HEK293 (cell line): Measurements from ENCODE around the gene FHDC1.

Source experiments
- CTCF ChIA-PET: fragments of 350-600 bp; formaldehyde crosslinking; extraction: SDS; loops from one replicate; lab custom pipeline; 2021; ENCODE audit warnings: antibody characterized with exemption; lab: Yijun Ruan, JAX
- POLR2A ChIA-PET: fragments of 300-600 bp; formaldehyde crosslinking; extraction: SDS; loops from one replicate; lab custom pipeline; 2020; ENCODE audit warnings: antibody characterized with exemption, inconsistent platforms; lab: Yijun Ruan, JAX
- H3K27ac ChIP-seq: fragments of 200-500 bp; sonication (Bioruptor generic); 2 replicates; pipeline ENCODE4 v1.5.1; 2014; ENCODE audit warnings: low read depth, low read length, control low read depth, inconsistent platforms; ENCODE audit errors: extremely low read depth
- H3K36me3 ChIP-seq, 2 experiments: fragments of 200-500 bp in 1 of 2; sonication (Bioruptor generic) in 1 of 2; 1 replicate in 1 of 2; 2 replicates in 1 of 2; pipeline ENCODE4 v1.5.1; 2014 to 2017; ENCODE audit warnings: inconsistent platforms in 2 of 2, low read length in 2 of 2; ENCODE audit not compliant: control insufficient read depth in 2 of 2, insufficient read depth in 1 of 2
- H3K4me1 ChIP-seq: fragments of 200-500 bp; sonication (Bioruptor generic); 2 replicates; pipeline ENCODE4 v1.5.1; 2014; ENCODE audit warnings: mild to moderate bottlenecking, low read length, inconsistent platforms; ENCODE audit not compliant: control insufficient read depth, insufficient read depth
- H3K4me3 ChIP-seq: 2 replicates; pipeline ENCODE4 v1.5.1; 2011; ENCODE audit warnings: low read depth, mild to moderate bottlenecking, control low read depth, low read length, moderate library complexity
- H3K9me3 ChIP-seq: fragments of 200-500 bp; sonication (Bioruptor generic); 2 replicates; pipeline ENCODE4 v1.5.1; 2014; ENCODE audit warnings: low read depth, low read length, inconsistent platforms; ENCODE audit not compliant: control insufficient read depth, insufficient read depth
- GLIS1 ChIP-seq: fragments of 450-650 bp; formaldehyde crosslinking; IDR thresholded peaks from 2 replicates; pipeline ENCODE4 v1.5.1; 2016; ENCODE audit warnings: missing biosample characterization, missing genetic modification characterization
- KLF9 ChIP-seq: fragments of 450-650 bp; formaldehyde crosslinking; IDR thresholded peaks from 2 replicates; pipeline ENCODE4 v1.5.1; 2016; ENCODE audit warnings: missing biosample characterization, missing genetic modification characterization, low read depth
- PRDM2 ChIP-seq: fragments of 450-650 bp; formaldehyde crosslinking; IDR thresholded peaks from 2 replicates; pipeline ENCODE4 v1.5.1; 2016; ENCODE audit warnings: missing biosample characterization, missing genetic modification characterization, borderline replicate concordance
- TCF7L2 ChIP-seq: IDR thresholded peaks from 2 replicates; pipeline ENCODE4 v1.6.1; 2011; ENCODE audit warnings: low read depth, mild to moderate bottlenecking, inconsistent platforms, low read length, moderate library complexity, borderline replicate concordance
- WT1 ChIP-seq: fragments of 450-650 bp; formaldehyde crosslinking; IDR thresholded peaks from 2 replicates; pipeline ENCODE4 v1.5.1; 2016; ENCODE audit warnings: missing biosample characterization, missing genetic modification characterization
- YY2 ChIP-seq: fragments of 450-650 bp; formaldehyde crosslinking; IDR thresholded peaks from 2 replicates; pipeline ENCODE4 v1.5.1; 2016; ENCODE audit warnings: missing biosample characterization, missing genetic modification characterization
- ZBTB20 ChIP-seq: fragments of 450-650 bp; formaldehyde crosslinking; IDR thresholded peaks from 2 replicates; pipeline ENCODE4 v1.5.1; 2016; ENCODE audit warnings: missing biosample characterization, missing genetic modification characterization
- ZFP3 ChIP-seq: fragments of 450-650 bp; formaldehyde crosslinking; IDR thresholded peaks from 2 replicates; pipeline ENCODE4 v1.5.1; 2016; ENCODE audit warnings: low read depth, missing biosample characterization, missing genetic modification characterization
- ZNF133 ChIP-seq: fragments of 450-650 bp; formaldehyde crosslinking; IDR thresholded peaks from 2 replicates; pipeline ENCODE4 v1.5.1; 2016; ENCODE audit warnings: missing biosample characterization, missing genetic modification characterization
- ZNF138 ChIP-seq: fragments of 450-650 bp; formaldehyde crosslinking; IDR thresholded peaks from 2 replicates; pipeline ENCODE4 v1.5.1; 2016; ENCODE audit warnings: missing biosample characterization, missing genetic modification characterization, borderline replicate concordance
- ZNF239 ChIP-seq: fragments of 450-650 bp; formaldehyde crosslinking; IDR thresholded peaks from 2 replicates; pipeline ENCODE4 v1.5.1; 2016; ENCODE audit warnings: missing biosample characterization, missing genetic modification characterization
- ZNF362 ChIP-seq: fragments of 450-650 bp; formaldehyde crosslinking; IDR thresholded peaks from 2 replicates; pipeline ENCODE4 v1.5.1; 2016; ENCODE audit warnings: missing biosample characterization, missing genetic modification characterization
- ZNF398 ChIP-seq: fragments of 450-650 bp; formaldehyde crosslinking; IDR thresholded peaks from 2 replicates; pipeline ENCODE4 v1.5.1; 2017; ENCODE audit warnings: missing biosample characterization, missing genetic modification characterization
- ZNF404 ChIP-seq: fragments of 450-650 bp; formaldehyde crosslinking; IDR thresholded peaks from 2 replicates; pipeline ENCODE4 v1.5.1; 2017; ENCODE audit warnings: missing biosample characterization, missing genetic modification characterization
- ZNF416 ChIP-seq: fragments of 450-650 bp; formaldehyde crosslinking; IDR thresholded peaks from 2 replicates; pipeline ENCODE4 v1.5.1; 2016; ENCODE audit warnings: missing biosample characterization, missing genetic modification characterization
- ZNF426 ChIP-seq: fragments of 450-650 bp; formaldehyde crosslinking; IDR thresholded peaks from 2 replicates; pipeline ENCODE4 v1.5.1; 2017; ENCODE audit warnings: missing biosample characterization, missing genetic modification characterization, mild to moderate bottlenecking, inconsistent platforms, moderate library complexity
- ZNF501 ChIP-seq: fragments of 450-650 bp; formaldehyde crosslinking; IDR thresholded peaks from 2 replicates; pipeline ENCODE4 v1.5.1; 2016; ENCODE audit warnings: missing biosample characterization, missing genetic modification characterization
- ZNF571 ChIP-seq: fragments of 450-650 bp; formaldehyde crosslinking; IDR thresholded peaks from 2 replicates; pipeline ENCODE4 v1.5.0; 2017; ENCODE audit warnings: missing biosample characterization, missing genetic modification characterization
- ZNF580 ChIP-seq: fragments of 450-650 bp; formaldehyde crosslinking; IDR thresholded peaks from 2 replicates; pipeline ENCODE4 v1.5.1; 2016; ENCODE audit warnings: missing biosample characterization, missing genetic modification characterization
- ZNF623 ChIP-seq: fragments of 450-650 bp; formaldehyde crosslinking; IDR thresholded peaks from 2 replicates; pipeline ENCODE4 v1.5.1; 2016; ENCODE audit warnings: missing biosample characterization, missing genetic modification characterization
- ZNF701 ChIP-seq: fragments of 450-650 bp; formaldehyde crosslinking; IDR thresholded peaks from 2 replicates; pipeline ENCODE4 v1.5.1; 2016; ENCODE audit warnings: missing biosample characterization, missing genetic modification characterization
- ZNF792 ChIP-seq: fragments of 450-650 bp; formaldehyde crosslinking; IDR thresholded peaks from 2 replicates; pipeline ENCODE4 v1.5.1; 2016; ENCODE audit warnings: missing biosample characterization, missing genetic modification characterization
- ZNF843 ChIP-seq: fragments of 450-650 bp; formaldehyde crosslinking; IDR thresholded peaks from 2 replicates; pipeline ENCODE4 v1.5.1; 2016; ENCODE audit warnings: missing biosample characterization, missing genetic modification characterization

The FHDC1 gene

DNA sequence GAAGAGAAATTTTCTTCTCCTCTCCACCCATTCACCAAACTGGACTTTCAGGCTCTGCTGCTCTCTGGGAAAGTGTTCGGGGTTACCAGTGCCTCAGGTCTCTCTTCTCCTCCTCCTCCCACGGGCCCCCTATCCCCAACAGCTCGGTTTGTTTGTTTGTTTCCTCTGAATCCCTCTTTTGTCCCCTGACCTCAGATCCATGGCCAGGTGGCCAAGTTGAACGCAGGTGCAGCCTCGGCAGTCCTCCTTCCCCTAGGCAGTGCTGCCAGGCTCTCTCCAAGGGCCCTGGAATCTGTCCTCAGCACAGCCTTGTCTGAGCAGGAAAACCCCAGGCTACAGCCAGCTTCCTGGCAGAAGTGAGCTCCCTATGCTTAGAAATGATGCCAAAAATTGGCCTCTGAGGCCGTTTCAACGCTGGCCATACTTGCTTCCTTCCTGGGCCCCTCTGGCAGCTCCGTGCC is 60.0 kb downstream of the FHDC1 start:
- H3K4me1 ChIP-seq, result no peaks in the 10 kb centered on the region
- TF ChIP-seq TCF7L2 (no peak), ZNF701 (no peak), ZFP3 (tag by site-specific recombination) (no peak)
- no peaks in the 10 kb centered on the region for H3K36me3 ChIP-seq
- H3K4me3 ChIP-seq, result no peak overlapping the region
- POLR2A ChIA-PET, result no interaction called here
- no peaks in the 10 kb centered on the region for H3K9me3 ChIP-seq
- CTCF ChIA-PET, result no interaction called here
- H3K27ac ChIP-seq, result no peak overlapping the region

DNA sequence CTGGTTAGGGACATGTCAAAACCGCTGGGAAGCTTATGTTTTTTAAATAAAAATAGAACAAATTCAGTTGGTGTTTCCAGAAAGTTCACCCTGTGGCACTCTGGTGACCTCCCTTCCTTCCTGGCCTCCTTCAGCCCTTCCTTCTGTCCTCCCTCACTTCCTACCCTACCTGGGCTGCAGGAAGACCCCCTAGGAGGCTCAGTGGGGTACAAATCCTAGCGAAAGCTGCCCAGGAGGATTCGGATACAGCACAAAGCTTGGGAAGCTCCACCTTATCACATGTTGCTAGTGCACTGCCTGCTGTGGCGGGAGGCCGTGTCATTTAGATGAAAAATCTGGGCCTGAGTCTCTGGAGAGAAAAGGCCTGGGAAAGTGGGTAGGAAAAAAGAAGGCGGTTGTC is 60.5 kb downstream of the FHDC1 start:
- H3K4me3 ChIP-seq, result no peak overlapping the region
- POLR2A ChIA-PET, result interaction anchor here (0.6 kb wide), 1 partner anchor 9 kb away, joined by 3 read pairs; no protein-coding TSS in a partner anchor
- TF ChIP-seq PRDM2 (tag by site-specific recombination) (no peak), ZNF701 (no peak), ZNF404 (tag by site-specific recombination) (no peak), ZBTB20 (tag by site-specific recombination) (no peak), ZNF623 (no peak), GLIS1 (tag by site-specific recombination) (no peak), ZNF416 (tag by site-specific recombination) (no peak), ZNF843 (no peak), ZNF580 (tag by site-specific recombination) (no peak), ZNF426 (tag by site-specific recombination) (no peak), ZNF133 (no peak), ZNF571 (tag by site-specific recombination) (no peak), WT1 (no peak), ZNF138 (no peak), YY2 (tag by site-specific recombination) (no peak), ZNF792 (tag by site-specific recombination) (no peak)
- TF ChIP-seq, all 188 proteins: peak for 0
- Histone ChIP-seq H3K4me1 (no peaks in the 10 kb centered on the region), H3K27ac (no peak overlapping the region), H3K36me3 (no peaks in the 10 kb centered on the region), H3K9me3 (no peaks in the 10 kb centered on the region)
- CTCF ChIA-PET, result interaction anchor here (0.6 kb wide), 1 partner anchor 542 kb away, joined by 3 read pairs; no protein-coding TSS in a partner anchor

GRCh38 chr4:152997288-152997687 is 61.2 kb downstream of the FHDC1 start:
- no peaks in the 10 kb centered on the region for H3K36me3 ChIP-seq
- H3K4me3 ChIP-seq, result no peak overlapping the region
- no peaks in the 10 kb centered on the region for H3K9me3 ChIP-seq
- H3K4me1 ChIP-seq, result no peaks in the 10 kb centered on the region
- ChIA-PET POLR2A (interaction anchor here (0.6 kb wide), 1 partner anchor 9 kb away, joined by 3 read pairs; no protein-coding TSS in a partner anchor), CTCF (interaction anchor here (0.6 kb wide), 1 partner anchor 543 kb away, joined by 3 read pairs; no protein-coding TSS in a partner anchor)
- H3K27ac ChIP-seq, result no peak overlapping the region
- TF ChIP-seq KLF9 (tag by site-specific recombination), result no peak
- TF ChIP-seq ZNF239, result no peak
- no peak for TF ChIP-seq YY2 (tag by site-specific recombination)
- no peak for TF ChIP-seq ZNF404 (tag by site-specific recombination)
- no peak for TF ChIP-seq ZFP3 (tag by site-specific recombination)
- TF ChIP-seq ZNF501 (tag by site-specific recombination), result no peak
- TF ChIP-seq ZNF398 (tag by site-specific recombination), result no peak
- TF ChIP-seq ZNF701, result no peak
- no peak for TF ChIP-seq ZNF362 (tag by site-specific recombination)
